ENCODE data around the gene ROMO1. TPM values are rescaled to one million over a fixed set of nuclear protein-coding genes. Genes with fewer than 3 reads are reported as not detected.

The ROMO1 gene
- total and polyA plus RNA-seq, 2 experiments from 2014 or later: 152 to 881 TPM

DNA sequence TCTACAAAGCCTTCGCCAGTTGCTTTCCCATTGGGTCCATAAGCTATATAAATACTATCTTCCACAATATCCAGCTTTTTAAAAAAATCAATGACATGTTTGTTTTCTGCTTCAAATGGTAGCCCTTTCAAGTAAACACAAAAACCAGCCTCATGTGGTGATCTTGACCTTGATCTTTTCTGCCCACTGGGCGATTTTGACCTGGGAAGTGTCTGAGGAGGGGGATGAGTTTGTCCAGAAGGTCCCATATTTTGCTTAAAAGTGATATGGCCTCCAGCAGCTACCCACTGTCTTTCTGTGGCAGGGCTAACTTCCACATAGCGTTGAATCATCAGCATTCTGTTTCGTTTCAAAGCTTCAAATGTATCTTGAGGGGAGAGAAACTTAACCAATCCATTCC lies 45.3 kb upstream of the ROMO1 start:
- Mint-ChIP-seq H3K36me3 (ENCODE audit: low read depth) (peaks cover 12% of the 10 kb centered on the region; the same call in 2 of the 3 replicates), H3K9me3 (no peaks in the 10 kb centered on the region), H3K27ac (no peak overlapping the region), H3K4me3 (no peak overlapping the region), H3K4me1 (peaks cover 5% of the 10 kb centered on the region; the same call in 2 of the 3 replicates), H3K27me3 (ENCODE audit: insufficient read depth, low read depth, poor library complexity) (no peaks in the 10 kb centered on the region)
- H3K79me2 ChIP-seq (replicated peaks; ENCODE audit: insufficient read depth): peaks cover 100% of the 10 kb centered on the region
- H3K4me1 ChIP-seq (ENCODE audit: insufficient read depth): peaks cover 10% of the 10 kb centered on the region
- H3K36me3 ChIP-seq (ENCODE audit: insufficient read depth): peaks cover 11% of the 10 kb centered on the region
- 0 out of 2 replicates have a peak, but pooled peaks cover 5% of the 10 kb centered on the region for H3F3A ChIP-seq (replicated peaks; ENCODE audit: low read depth)
- H2AFZ ChIP-seq: no peak overlapping the region
- H3K9me2 ChIP-seq (ENCODE audit: insufficient read depth): no peaks in the 10 kb centered on the region
- no peaks in the 10 kb centered on the region for H3K27me3 ChIP-seq (ENCODE audit: insufficient read depth)
- H3K4me3 ChIP-seq: no peak overlapping the region
- TF ChIP-seq STAT1 (IDR thresholded peaks at IDR 0.05; ENCODE audit: unreplicated experiment) (no peak), ZNF114 (CRISPR knock-in tag; IDR thresholded peaks at IDR 0.05) (no peak), CREB1 (CRISPR knock-in tag; IDR thresholded peaks at IDR 0.05; ENCODE audit: low read depth) (no peak), NANOG (IDR thresholded peaks at IDR 0.05; ENCODE audit: borderline replicate concordance) (no peak), EZH2 (IDR thresholded peaks at IDR 0.05; ENCODE audit: low read depth, unreplicated experiment) (no peak), JUNB (IDR thresholded peaks at IDR 0.05; ENCODE audit: unreplicated experiment) (no peak)
- TF ChIP-seq, protein P1, sequence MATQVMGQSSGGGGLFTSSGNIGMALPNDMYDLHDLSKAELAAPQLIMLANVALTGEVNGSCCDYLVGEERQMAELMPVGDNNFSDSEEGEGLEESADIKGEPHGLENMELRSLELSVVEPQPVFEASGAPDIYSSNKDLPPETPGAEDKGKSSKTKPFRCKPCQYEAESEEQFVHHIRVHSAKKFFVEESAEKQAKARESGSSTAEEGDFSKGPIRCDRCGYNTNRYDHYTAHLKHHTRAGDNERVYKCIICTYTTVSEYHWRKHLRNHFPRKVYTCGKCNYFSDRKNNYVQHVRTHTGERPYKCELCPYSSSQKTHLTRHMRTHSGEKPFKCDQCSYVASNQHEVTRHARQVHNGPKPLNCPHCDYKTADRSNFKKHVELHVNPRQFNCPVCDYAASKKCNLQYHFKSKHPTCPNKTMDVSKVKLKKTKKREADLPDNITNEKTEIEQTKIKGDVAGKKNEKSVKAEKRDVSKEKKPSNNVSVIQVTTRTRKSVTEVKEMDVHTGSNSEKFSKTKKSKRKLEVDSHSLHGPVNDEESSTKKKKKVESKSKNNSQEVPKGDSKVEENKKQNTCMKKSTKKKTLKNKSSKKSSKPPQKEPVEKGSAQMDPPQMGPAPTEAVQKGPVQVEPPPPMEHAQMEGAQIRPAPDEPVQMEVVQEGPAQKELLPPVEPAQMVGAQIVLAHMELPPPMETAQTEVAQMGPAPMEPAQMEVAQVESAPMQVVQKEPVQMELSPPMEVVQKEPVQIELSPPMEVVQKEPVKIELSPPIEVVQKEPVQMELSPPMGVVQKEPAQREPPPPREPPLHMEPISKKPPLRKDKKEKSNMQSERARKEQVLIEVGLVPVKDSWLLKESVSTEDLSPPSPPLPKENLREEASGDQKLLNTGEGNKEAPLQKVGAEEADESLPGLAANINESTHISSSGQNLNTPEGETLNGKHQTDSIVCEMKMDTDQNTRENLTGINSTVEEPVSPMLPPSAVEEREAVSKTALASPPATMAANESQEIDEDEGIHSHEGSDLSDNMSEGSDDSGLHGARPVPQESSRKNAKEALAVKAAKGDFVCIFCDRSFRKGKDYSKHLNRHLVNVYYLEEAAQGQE (IDR thresholded peaks at IDR 0.05; ENCODE audit: unreplicated experiment): no peak
- TF ChIP-seq, protein P2, sequence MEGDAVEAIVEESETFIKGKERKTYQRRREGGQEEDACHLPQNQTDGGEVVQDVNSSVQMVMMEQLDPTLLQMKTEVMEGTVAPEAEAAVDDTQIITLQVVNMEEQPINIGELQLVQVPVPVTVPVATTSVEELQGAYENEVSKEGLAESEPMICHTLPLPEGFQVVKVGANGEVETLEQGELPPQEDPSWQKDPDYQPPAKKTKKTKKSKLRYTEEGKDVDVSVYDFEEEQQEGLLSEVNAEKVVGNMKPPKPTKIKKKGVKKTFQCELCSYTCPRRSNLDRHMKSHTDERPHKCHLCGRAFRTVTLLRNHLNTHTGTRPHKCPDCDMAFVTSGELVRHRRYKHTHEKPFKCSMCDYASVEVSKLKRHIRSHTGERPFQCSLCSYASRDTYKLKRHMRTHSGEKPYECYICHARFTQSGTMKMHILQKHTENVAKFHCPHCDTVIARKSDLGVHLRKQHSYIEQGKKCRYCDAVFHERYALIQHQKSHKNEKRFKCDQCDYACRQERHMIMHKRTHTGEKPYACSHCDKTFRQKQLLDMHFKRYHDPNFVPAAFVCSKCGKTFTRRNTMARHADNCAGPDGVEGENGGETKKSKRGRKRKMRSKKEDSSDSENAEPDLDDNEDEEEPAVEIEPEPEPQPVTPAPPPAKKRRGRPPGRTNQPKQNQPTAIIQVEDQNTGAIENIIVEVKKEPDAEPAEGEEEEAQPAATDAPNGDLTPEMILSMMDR (conservative IDR thresholded peaks at IDR 0.05; ENCODE audit: low read depth in 2 of 2): no peak
- H3K4me2 ChIP-seq: no peak overlapping the region
- no peak for DNase-seq (ENCODE audit: low spot score)
- H4K20me1 ChIP-seq (replicated peaks; ENCODE audit: insufficient read depth): peaks cover 87% of the 10 kb centered on the region
- no peak overlapping the region for H3K27ac ChIP-seq (ENCODE audit: low read depth)
- ATAC-seq: no peak

DNA sequence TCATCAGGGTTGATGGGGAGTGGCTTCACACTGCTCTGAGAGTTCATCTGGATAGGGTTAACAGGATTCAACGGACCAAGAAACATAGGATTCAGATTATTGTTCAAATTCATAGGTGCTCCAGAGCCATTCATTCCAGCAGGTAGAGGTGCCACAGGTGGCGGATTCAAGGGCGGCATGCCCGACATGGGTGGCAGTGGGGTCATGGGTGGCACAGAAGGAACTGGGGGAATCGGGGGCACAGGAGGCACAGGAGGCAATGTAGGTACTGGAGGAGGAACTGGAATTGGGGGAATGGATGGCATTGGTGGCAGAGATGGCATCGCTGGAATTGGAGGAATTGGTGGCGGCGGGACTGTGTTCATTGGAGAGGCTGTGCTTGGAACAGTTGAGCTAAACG lies 44.8 kb upstream of the ROMO1 start:
- H3K9me3 Mint-ChIP-seq: no peaks in the 10 kb centered on the region
- ATAC-seq: no peak

More for the DNA sequence above, 44.8 kb upstream of the ROMO1 start:
- H3K4me3 Mint-ChIP-seq: no peak overlapping the region
- no peak overlapping the region for H2AFZ ChIP-seq
- peaks cover 10% of the 10 kb centered on the region for H3K4me1 ChIP-seq (ENCODE audit: insufficient read depth)
- H4K20me1 ChIP-seq (replicated peaks; ENCODE audit: insufficient read depth): peaks cover 87% of the 10 kb centered on the region
- peaks cover 11% of the 10 kb centered on the region for H3K36me3 ChIP-seq (ENCODE audit: insufficient read depth)
- H3K4me1 Mint-ChIP-seq: peaks cover 5% of the 10 kb centered on the region; the same call in 2 of the 3 replicates
- H3K79me2 ChIP-seq (replicated peaks; ENCODE audit: insufficient read depth): peaks cover 100% of the 10 kb centered on the region
- H3K9me2 ChIP-seq (ENCODE audit: insufficient read depth): no peaks in the 10 kb centered on the region
- H3K27ac ChIP-seq (ENCODE audit: low read depth): no peak overlapping the region
- no peak overlapping the region for H3K4me3 ChIP-seq
- no peaks in the 10 kb centered on the region for H3K27me3 ChIP-seq (ENCODE audit: insufficient read depth)
- no peaks in the 10 kb centered on the region for H3K27me3 Mint-ChIP-seq (ENCODE audit: insufficient read depth, low read depth, poor library complexity)
- no peak for DNase-seq (ENCODE audit: low spot score)
- H3K36me3 Mint-ChIP-seq (ENCODE audit: low read depth): peaks cover 12% of the 10 kb centered on the region; the same call in 2 of the 3 replicates
- H3F3A ChIP-seq (replicated peaks; ENCODE audit: low read depth): 0 out of 2 replicates have a peak, but pooled peaks cover 5% of the 10 kb centered on the region
- H3K27ac Mint-ChIP-seq: no peak overlapping the region
- no peak for TF ChIP-seq ZNF331 (CRISPR knock-in tag; IDR thresholded peaks at IDR 0.05; ENCODE audit: low read depth)
- no peak for TF ChIP-seq STAT1 (IDR thresholded peaks at IDR 0.05; ENCODE audit: unreplicated experiment)
- TF ChIP-seq, protein P1 (IDR thresholded peaks at IDR 0.05; ENCODE audit: unreplicated experiment): no peak
- H3K4me2 ChIP-seq: no peak overlapping the region

Data from GM23338 (cell line).